DLD1 (cell line): ENCODE results near the gene PRR23A.
"Not testable (repeated sequence)": the region's sequence is repeated elsewhere in the genome, so short reads cannot be mapped to it uniquely, and the experiment has no call there.

Source experiments
- in situ Hi-C: cut with HindIII; loops from 2 replicates; pipeline ENCODE4 v1.10.0; 2017; ENCODE audit warnings: low sequenced_read_pairs

The PRR23A gene

DNA sequence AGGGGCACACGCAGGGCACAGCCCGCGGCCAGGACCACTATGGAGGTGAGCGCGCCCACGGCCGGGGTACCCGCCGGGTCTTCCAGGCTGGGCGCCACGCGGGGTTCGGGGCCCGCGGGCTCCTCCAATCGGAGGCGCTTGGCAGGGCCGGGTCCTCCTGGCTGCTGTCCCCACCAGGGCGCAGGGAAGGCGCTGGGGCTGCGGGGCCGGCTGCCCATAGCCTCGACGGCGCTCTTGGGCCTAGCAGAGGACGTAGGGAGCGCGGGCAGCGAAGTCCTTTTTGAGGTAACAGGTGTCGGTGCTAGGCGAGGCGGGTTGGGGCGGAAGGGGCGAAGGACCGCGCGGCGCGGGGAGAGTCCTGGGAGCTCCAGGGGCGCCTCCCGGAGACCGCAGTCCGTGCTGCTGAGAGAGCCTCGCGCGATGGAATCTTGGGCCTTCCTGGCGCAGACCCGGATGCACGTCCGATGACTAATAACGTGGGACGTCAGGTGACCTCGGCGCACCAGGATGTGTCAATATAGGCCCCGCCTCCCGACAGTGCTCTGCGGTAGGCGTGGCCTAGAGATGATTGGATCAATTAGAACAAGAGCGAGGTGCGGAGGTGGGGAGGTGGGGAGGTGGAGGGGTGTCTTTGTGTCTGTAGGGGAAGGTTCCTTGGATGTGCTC is at the start of gene PRR23A:
TSS of gene PRR23A (minus strand) at position 218 of the 666 bp plus-strand sequence. CDS start at position 218, 0 bp downstream.
- in situ Hi-C loops: no loop called here

DNA sequence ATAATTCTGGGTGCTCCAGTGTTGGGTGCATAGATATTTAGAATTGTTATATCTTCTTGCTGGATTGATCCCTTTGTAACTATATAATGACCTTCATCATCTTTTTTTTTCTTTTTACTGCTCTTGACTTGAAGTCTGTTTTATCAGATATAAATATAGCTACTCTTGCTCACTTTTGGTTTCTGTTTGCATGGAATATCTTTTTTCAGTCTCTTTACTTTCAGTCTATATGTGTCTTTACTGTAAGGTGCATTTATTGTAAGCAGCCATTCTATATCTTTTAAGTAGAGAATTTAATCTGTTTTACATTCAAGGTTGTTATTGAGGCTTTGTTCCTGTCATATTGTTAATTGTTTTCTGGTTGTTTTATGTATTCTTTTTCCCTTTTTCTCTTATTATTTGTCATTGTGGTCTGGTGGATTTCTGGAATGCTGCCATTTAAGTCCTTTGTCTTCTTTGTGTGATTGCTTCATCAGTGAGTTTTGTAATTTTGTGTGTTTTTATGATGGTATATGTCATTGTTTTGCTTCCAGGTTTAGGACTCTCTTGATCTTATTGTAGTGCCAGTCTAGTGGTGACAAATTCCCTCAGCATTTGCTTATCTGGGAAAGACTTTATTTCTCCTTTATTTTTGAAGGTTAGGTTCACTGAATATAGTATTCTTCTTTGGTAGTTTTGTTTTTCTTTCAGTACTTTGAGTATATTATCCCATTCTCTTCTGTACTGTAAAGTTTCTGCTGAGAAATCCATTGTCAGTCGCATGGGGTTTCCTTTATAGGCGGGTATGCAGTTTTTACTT is 46.9 kb upstream of the PRR23A start:
- in situ Hi-C loops: no loop called here

DNA sequence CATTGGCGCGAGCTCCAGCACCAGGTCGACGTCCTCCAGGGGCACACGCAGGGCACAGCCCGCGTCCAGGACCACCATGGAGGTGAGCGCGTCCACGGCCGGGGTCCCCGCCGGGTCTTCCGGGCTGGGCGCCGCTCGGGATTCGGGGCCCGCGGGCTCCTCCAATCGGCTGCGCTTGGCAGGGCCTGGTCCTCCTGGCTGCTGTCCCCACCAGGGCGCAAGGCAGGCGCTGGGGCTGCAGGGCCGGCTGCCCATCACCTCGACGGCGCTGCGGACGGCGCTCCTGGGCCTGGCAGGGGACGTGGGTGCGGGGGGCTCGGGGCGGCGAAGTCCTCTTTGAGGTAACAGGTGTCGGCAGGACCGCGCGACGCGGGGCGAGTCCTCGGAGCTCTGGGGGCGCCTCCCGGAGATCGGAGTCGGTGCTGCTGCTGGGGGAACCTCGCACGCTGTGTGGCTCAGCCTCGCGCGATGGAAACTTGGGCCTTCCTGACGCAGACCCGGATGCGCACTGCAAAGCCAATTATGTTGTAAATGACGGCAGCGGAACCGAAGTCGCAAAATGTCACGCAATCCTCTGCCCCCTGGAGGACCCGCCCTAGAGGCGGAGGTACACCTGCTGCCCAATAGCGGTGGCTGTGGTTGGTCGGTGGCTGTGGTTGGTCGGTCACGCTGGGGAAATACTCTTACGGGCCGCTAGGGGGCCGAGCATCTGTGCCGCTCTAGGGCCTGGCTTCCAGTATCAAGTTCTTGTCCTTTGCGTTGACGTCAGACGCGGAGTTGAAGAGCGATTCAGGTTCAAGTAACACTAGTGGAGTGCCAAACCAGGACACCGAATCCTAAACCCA is 38.5 kb upstream of the PRR23A start, which contains the start of gene PRR23C:
TSS of gene PRR23C (minus strand) at position 527 of the 845 bp plus-strand sequence. CDS start at position 255, 272 bp downstream.
- in situ Hi-C loops: no loop called here

DNA sequence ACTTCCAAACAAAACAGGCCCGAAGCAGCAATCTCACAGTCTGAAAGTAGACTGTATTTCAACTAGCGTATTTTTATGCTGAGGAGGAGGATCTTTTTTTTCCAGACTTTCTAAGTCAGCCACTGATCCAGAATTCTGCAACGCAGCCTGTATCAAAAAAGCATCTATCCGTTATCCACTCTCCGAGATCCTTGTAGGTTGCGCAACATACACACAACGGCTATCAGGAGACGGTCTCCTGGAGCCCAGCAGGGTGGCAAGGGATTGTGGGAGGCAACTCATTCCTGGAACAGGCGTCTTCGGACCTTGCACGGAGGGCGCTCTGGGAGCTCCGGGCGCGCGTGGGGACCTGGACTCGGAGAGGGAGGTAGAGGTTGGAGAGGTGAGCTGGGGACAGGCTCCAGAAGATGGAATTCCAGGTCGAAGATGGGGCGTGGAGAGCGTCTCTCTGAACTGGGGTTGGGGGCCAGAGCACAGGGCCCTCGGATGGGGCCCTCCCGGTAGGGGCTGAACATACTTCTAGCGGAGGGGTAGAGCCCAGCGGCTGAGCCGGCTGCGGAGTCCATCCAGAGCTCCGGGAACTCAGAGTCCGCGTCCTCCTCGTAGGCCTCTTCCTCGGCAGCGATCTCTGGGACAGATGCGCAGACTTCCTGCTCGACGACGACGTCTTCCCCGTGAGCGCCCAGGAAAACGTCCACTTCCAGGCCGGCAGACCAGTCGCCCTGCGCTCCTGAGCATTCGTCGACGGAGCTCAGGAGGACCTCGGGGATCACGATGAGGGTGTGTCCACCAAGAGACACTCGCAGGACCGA is 37.7 kb upstream of the PRR23A start:
- in situ Hi-C loops: no loop called here

DNA sequence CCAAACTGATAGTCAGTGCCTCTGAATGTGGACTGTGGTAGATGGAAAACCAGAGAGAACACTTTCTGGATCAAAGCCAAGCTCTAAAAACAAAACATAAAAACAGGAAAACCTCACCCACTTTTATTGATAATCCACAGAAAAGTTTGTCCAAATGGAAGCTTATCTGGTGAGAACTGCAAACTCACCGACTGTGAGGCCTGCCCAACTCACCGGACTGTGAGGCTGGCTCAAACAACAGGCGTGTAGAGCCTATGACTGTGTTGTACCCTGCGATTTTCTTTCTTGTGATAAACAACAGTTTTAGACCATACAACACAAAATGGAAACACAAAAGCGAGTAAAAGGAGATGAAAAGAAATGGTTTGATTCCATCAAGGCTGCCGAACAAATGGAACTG is 31.4 kb upstream of the PRR23A start:
- in situ Hi-C loops: no loop called here

DNA sequence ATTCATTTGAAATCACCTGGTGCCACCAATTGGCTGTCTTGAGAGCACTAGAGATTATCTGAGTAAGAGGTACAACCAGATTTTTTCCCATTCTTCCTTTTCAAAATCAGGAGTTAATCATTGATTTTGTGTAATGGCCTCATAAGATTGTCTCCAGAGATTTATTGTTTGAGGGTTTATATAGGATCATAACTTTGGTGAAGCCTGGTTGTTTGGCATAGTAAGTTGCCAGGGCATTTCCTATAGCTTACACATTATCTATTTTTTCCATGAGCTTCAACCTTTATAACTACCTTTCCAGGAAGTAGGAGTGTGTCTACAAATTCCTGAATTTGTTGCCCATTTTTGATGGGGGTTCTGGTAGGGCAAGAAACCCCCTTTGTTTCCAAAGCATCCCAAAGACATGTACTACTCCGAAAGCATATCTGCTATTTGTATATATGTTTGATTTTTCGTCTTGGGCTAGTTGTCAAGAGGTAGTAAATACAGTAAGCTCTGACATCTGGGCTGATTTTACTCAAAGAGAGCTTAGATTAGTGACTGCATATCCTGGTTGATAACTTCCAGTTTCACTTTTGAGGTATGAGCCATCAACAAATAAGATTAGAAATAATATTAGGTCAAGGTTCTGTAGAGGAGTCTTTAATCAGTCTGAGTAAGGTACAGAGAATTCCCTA is 26.4 kb upstream of the PRR23A start:
- in situ Hi-C loops: no loop called here

DNA sequence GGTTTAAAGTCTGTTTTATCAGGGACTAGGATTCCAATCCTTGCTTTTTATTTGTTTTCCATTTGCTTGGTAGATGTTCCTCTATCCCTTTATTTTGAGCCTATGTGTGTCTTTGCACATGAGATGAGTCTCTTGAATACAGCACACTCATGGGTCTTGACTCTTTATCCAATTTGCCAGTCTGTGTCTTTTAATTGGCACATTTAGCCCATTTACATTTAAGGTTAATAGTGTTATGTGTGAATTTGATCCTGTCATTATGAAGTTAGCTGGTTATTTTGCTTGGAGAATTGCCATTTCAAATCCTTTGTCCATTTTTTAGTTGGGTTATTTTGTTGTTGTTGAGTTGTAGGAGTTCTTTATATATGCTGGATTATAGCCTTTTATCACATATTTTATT is 24.5 kb upstream of the PRR23A start:
- in situ Hi-C loops: not testable (repeated sequence)

DNA sequence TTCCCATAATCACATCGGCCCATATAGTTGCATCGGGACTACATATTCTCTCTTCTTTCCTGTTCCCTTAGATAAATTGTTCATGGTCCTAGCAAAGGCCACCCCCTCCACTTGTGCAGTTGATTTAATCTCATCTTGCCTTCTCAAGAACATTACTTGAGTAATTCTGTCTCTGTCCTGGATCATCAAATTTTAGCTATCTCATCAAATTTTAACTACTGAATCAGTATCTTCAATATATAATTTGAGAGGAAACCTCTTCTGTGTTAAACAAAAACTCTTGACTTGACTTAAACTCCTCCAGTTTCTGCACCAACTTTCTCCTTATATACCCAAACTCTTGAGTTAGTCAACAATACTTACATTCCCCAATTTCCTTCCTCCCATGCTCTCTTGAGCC is 18.9 kb upstream of the PRR23A start:
- in situ Hi-C loops: no loop called here

DNA sequence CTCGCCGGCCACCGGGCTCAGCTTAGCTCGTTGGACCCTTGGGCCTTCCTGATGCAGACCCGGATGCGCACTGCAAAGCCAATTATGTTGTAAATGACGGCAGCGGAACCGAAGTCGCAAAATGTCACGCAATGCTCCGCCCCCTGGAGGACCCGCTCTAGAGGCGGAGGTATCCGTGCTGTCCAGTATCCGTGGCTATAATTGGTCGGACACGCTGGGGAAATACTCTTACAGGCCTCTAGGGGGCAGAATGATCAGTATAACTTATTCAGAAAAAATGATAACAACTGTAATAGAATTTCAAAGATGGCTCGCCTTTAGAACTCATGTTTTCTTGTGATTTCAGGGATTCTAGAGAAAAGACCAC is 14.8 kb upstream of the PRR23A start, which contains the start of gene PRR23B:
TSS of gene PRR23B (minus strand) at position 59 of the 367 bp plus-strand sequence. CDS start 265 bp downstream, outside the sequence.
- in situ Hi-C loops: no loop called here

DNA sequence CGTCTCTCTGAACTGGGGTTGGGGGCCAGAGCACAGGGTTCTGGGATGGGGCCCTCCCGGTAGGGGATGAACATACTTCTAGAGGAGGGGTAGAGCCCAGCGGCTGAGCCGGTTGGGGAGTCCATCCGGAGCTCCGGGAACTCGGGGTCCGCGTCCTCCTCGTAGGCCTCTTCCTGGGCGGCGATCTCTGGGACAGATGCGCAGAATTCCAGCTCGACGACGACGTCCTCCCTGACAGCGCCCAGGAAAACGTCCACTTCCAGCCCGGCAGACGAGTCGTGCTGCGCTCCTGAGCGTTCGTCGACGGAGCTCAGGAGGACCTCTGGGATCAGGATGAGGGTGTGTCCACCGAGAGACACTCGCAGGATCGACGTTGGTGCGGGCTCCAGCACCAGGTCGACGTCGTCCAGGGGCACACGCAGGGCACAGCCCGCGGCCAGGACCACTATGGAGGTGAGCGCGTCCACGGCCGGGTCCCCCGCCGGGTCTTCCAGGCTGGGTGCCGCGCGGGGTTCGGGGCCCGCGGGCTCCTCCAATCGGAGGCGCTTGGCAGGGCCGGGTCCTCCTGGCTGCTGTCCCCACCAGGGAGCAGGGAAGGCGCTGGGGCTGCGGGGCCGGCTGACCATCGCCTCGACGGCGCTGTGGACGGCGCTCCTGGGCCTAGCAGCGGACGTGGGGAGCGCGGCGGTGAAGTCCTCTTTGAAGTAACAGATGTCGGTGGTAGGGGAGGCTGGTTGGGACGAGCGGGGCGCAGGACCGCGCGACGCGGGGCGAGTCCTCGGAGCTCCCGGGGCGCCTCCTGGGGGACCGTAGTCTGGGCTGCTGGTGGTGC is 14.2 kb upstream of the PRR23A start:
- in situ Hi-C loops: no loop called here

DNA sequence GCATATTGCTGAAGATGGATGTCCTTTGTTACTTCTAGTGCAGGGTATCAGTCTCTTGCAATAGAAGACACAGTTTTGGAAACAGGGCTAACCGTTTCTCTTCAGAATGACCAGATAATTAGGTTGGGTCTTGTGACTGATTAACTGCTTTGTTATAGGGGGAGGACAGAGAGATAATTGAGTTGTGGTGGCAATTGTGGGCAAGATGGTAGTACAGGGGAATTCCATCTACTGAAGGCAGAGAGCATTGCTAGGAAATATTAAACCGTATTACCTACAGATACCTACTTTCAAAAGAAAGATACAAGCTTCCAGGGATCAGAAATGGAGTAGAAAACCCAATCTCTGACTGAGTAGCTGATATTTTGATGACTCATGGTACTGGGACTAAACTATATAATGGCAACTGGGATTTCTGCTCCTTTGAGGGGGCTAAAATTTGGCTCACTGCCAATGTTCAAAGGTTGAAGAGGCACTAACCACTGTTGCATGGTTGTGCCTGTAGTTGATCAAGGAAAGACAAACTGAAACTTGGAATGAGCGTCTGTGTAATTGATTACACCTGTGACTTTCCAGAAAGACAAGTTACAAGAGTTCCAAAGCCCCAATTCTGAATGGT is 10.5 kb upstream of the PRR23A start:
- in situ Hi-C loops: no loop called here

DNA sequence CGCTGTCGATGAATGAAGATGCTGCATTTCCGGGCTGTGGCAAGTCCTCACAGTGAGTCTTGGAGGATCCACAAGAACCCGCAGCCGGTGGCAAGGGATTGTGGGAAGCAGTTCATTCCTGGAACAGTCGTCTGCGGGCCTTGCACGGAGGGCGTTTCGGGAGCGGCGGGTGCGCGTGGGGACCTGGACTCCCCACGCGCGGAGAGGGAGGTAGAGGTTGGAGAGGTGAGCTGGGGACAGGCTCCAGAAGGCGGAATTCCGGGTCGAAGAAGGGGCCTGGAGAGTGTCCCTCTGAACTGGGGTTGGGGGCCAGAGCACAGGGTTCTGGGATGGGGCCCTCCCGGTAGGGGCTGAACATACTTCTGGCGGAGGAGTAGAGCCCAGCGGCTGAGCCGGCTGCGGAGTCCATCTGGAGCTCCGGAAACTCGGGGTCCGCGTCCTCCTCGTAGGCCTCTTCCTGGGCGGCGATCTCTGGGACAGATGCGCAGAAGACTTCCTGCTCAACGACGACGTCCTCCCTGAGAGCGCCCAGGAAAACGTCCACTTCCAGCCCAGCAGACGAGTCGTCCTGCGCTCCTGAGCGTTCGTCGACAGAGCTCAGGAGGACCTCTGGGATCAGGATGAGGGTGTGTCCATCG is 593 bp downstream of the PRR23A start:
- in situ Hi-C loops: no loop called here

DNA sequence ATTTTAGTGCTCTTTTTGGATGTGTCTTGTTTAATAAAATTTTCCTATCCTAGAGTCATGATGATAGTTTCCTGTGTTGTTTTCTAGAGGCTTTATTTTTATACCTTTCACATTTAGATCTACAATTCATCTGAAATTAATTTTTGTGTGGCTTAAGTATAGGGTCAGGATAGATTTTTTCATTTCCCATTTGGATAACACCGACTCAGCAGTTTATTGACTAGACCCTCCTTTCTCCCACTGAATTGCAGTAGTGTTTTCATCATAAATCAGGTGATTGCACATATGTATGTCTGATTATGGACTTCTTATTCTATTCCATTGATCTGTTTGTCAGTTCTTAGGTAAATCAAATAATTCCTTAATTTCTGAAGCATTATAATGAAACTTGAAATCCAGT is 10.4 kb downstream of the PRR23A start:
- in situ Hi-C loops: no loop called here

DNA sequence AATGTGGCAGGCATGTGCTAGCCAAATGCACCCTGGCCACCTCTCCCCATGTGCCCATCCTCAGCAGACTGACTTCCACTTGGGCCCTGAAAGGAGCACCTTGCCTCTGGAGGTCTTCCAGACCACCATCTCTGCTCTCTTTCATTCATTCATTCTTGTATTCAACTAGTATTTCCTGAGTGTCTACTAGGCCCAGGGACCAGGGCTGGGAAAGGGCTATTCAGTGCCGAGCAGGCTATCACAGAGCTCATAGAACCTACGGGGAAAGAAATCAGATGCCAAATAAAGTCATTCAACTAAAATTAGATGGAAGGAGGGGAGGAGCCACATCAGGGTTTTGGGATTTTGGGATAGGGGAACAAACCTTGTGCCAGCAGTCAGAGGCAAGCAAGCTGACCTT is 18.9 kb downstream of the PRR23A start:
- in situ Hi-C loops: no loop called here

DNA sequence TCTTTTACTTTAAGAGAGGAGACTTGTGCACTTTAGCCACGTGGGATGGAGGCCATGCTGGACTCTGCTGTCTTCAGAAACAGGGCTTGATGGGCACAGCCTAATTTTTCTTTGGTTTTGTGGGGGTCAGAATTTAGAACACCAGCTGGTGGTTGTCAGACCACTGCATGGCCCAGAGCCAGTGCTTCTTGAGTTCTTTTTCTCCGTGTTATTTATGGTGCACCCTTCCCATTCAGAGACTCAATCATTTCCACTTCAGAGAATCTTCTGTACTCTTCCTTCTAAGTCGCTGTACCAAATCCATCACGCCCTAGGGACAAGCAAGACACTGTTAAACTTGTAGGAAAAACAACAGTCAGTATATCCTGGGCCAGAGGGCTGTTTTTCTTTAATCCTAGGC is 20.1 kb downstream of the PRR23A start:
- in situ Hi-C loops: no loop called here

DNA sequence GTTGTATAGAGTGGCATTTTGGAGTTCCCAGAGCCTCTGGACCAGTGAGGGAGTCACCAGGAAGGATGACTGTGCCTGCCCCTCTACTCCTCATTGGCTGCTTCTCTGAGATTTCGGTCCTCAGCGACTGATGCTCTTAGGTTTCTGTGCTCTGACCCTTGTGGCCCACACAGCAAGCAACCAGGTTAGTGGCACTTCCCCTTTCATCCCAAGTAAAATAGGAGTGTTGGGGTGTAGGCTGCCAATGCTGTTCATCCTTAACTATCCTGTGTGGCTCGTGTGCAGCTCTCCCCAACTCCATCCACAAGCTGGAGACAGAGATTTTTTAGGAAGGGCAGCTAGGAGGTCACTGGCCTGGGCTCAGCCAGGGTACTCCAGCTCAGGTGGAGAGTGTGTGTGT is 21.3 kb downstream of the PRR23A start:
- in situ Hi-C loops: no loop called here

DNA sequence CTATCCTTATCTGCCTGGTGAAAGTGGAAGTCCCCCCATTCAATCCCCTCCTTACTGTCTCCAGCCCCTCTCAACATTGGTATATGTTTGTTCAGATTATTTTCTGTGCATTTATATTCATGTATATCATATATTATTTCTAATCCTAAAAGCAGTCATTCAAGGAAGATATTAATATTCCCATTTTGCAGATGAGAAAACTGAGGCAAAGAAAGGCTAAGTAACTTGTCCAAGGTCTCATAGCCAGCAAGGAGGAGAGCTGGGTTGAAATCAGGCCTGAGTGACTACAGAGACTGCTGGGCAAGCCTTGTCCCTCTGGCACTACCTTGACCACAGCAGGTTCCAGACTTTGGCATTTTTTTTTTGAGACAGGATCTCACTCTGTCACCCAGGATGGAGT is 30.0 kb downstream of the PRR23A start:
- in situ Hi-C loops: no loop called here

DNA sequence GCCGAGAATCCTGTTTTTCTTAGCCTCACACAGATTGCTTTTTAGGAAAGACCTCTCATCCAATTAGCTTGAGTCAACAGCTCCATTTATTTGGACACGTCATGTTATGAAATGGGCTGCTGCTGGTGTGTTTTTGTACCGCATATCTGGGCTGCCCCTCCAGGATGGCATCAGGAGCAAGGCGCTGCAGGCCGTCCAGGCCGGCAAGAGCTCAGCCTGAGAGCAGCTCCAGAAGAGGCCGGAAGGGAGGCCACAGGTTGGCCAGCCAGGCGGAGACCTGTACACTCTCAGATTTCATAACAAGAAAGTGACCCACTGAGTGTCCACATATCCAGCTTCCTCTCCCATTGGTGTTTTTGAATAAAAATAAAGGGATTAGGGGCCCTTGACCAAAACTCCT is 30.7 kb downstream of the PRR23A start:
- in situ Hi-C loops: no loop called here
